ENCODE results near the gene AQP1.

The AQP1 gene

DNA sequence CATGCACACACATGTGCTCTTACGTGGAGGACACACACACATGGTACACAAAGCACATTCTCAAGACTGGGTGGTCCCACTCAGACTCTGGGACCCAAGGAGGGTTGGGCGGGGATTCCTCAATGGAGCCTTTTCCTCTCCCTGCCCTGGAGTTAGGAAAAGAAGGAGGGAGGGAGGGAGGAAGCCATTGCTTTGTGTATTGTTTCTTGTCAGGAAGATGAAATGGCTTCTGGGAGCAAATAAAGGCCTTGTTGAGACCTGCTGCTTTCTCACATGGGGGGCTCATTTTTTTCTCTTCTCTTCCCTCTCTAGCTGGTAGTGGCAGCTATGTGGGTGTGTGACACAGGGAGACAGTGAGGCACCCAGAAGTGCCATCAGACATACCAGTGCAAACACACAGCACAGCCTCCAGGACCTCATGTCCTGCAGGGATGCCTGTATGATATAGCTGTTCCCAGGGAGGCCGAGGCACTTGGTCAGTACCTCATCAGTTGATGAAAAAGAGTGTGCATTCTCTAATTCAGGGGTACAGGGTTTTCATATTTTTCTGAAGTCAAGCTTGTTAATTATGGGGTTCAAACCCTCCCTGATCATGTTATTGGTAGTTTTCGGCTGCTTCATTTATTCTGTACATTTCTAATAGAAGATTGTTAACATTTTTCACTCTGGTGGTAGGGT, 5.7 kb downstream of the AQP1 start:
- no peak overlapping the region for H3K4me3 ChIP-seq (ENCODE audit: low read depth in 1 of 2, low read length in 2 of 2)
- ATAC-seq (ENCODE audit: insufficient read depth, low read depth) (no peak), DNase-seq (no peak)
- no peak overlapping the region for H3K9ac ChIP-seq (ENCODE audit: low read depth, low read length)
- no peak for TF ChIP-seq EZH2 (IDR thresholded peaks at IDR 0.05; ENCODE audit: borderline replicate concordance, low read depth, low read length, severe bottlenecking)
- TF ChIP-seq, protein P1, sequence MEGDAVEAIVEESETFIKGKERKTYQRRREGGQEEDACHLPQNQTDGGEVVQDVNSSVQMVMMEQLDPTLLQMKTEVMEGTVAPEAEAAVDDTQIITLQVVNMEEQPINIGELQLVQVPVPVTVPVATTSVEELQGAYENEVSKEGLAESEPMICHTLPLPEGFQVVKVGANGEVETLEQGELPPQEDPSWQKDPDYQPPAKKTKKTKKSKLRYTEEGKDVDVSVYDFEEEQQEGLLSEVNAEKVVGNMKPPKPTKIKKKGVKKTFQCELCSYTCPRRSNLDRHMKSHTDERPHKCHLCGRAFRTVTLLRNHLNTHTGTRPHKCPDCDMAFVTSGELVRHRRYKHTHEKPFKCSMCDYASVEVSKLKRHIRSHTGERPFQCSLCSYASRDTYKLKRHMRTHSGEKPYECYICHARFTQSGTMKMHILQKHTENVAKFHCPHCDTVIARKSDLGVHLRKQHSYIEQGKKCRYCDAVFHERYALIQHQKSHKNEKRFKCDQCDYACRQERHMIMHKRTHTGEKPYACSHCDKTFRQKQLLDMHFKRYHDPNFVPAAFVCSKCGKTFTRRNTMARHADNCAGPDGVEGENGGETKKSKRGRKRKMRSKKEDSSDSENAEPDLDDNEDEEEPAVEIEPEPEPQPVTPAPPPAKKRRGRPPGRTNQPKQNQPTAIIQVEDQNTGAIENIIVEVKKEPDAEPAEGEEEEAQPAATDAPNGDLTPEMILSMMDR (IDR thresholded peaks at IDR 0.05; ENCODE audit: borderline replicate concordance, extremely low read depth, low read length, poor library complexity, severe bottlenecking), result no peak
- no peak overlapping the region for H3K27ac ChIP-seq (ENCODE audit: low read length)
- no peaks in the 10 kb centered on the region for H3K36me3 ChIP-seq (ENCODE audit: insufficient read depth, low read length)
- H2AFZ ChIP-seq (ENCODE audit: low read depth, low read length), result no peak overlapping the region
- H3K4me2 ChIP-seq (ENCODE audit: insufficient read depth, low read length), result no peak overlapping the region
- H3K9me3 ChIP-seq (ENCODE audit: insufficient read depth, low read length, severe bottlenecking), result no peaks in the 10 kb centered on the region
- no peaks in the 10 kb centered on the region for H3K27me3 ChIP-seq (ENCODE audit: insufficient read depth, low read length, poor library complexity)
- no peaks in the 10 kb centered on the region for H3K79me2 ChIP-seq (ENCODE audit: insufficient read depth, low read length)
- no peaks in the 10 kb centered on the region for H4K20me1 ChIP-seq (ENCODE audit: insufficient read depth, low read length)
- H3K4me1 ChIP-seq (ENCODE audit: insufficient read depth, low read length), result no peaks in the 10 kb centered on the region

DNA sequence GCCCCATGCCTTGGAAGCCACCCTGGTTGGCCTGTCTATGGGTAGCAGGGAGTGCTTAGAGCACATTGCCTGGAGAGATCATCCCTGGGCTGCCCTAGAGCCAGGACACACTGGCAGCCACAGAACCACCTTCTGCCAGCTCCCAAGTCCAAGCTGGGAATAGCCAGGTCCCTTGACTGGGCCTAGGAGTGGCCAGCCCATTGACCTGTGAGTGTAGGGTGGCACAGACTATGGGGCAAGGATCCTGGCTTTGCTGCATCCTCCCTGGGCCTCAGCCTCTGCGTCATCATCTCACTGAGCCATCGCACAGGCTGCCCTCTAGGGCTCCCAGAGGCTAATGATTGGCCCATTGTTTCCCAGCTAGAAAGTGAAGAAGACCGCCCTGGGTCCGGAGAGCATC, 7.0 kb downstream of the AQP1 start:
- Histone ChIP-seq H3K4me1 (ENCODE audit: insufficient read depth, low read length) (no peaks in the 10 kb centered on the region), H3K4me2 (ENCODE audit: insufficient read depth, low read length) (no peak overlapping the region), H3K79me2 (ENCODE audit: insufficient read depth, low read length) (no peaks in the 10 kb centered on the region), H3K4me3 (ENCODE audit: low read depth in 1 of 2, low read length in 2 of 2) (no peak overlapping the region), H3K36me3 (ENCODE audit: insufficient read depth, low read length) (no peaks in the 10 kb centered on the region), H3K9me3 (ENCODE audit: insufficient read depth, low read length, severe bottlenecking) (no peaks in the 10 kb centered on the region), H3K27me3 (ENCODE audit: insufficient read depth, low read length, poor library complexity) (no peaks in the 10 kb centered on the region), H3K27ac (ENCODE audit: low read length) (no peak overlapping the region), H4K20me1 (ENCODE audit: insufficient read depth, low read length) (no peaks in the 10 kb centered on the region), H2AFZ (ENCODE audit: low read depth, low read length) (no peak overlapping the region), H3K9ac (ENCODE audit: low read depth, low read length) (no peak overlapping the region)
- no peak for TF ChIP-seq EZH2 (IDR thresholded peaks at IDR 0.05; ENCODE audit: borderline replicate concordance, low read depth, low read length, severe bottlenecking)
- TF ChIP-seq, protein P1 (IDR thresholded peaks at IDR 0.05; ENCODE audit: borderline replicate concordance, extremely low read depth, low read length, poor library complexity, severe bottlenecking), result no peak
- ATAC-seq (ENCODE audit: insufficient read depth, low read depth) (no peak), DNase-seq (no peak)

DNA sequence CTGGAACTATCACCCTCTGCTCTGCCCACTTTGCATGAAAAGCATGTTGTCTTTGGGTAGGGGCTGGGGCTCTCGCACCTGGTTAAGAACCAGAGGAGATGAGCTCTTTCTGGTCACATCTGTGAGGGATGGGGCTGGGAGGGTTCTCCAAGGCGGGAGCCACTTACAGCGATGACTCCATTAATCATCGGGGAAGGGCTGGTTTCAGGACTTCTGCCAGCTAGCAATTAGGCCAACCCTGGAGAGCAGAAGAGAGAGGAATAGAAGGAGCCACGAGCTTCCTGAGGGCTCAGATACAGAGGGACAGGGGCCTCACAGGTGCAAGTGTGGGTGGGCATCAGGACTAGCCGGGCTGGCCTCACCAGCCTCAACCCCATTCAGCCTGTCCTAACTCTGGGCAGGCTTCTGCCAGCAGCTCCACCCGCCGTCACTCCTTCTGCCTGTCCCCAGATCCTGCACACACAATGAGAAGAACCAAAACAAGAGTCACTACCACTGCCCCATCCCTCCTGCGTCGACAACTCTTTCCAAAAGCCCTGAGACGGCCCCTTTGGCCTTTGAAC, 8.4 kb downstream of the AQP1 start:
- Histone ChIP-seq H2AFZ (ENCODE audit: low read depth, low read length) (no peak overlapping the region), H4K20me1 (ENCODE audit: insufficient read depth, low read length) (no peaks in the 10 kb centered on the region), H3K79me2 (ENCODE audit: insufficient read depth, low read length) (no peaks in the 10 kb centered on the region), H3K9ac (ENCODE audit: low read depth, low read length) (no peak overlapping the region), H3K9me3 (ENCODE audit: insufficient read depth, low read length, severe bottlenecking) (no peaks in the 10 kb centered on the region), H3K27me3 (ENCODE audit: insufficient read depth, low read length, poor library complexity) (no peaks in the 10 kb centered on the region), H3K27ac (ENCODE audit: low read length) (no peak overlapping the region), H3K4me1 (ENCODE audit: insufficient read depth, low read length) (no peaks in the 10 kb centered on the region), H3K4me2 (ENCODE audit: insufficient read depth, low read length) (no peak overlapping the region), H3K4me3 (ENCODE audit: low read depth in 1 of 2, low read length in 2 of 2) (no peak overlapping the region), H3K36me3 (ENCODE audit: insufficient read depth, low read length) (no peaks in the 10 kb centered on the region)
- TF ChIP-seq, protein P1 (IDR thresholded peaks at IDR 0.05; ENCODE audit: borderline replicate concordance, extremely low read depth, low read length, poor library complexity, severe bottlenecking), result no peak
- DNase-seq, result no peak
- ATAC-seq (ENCODE audit: insufficient read depth, low read depth), result no peak

Measured in DND-41 (cell line).